Vagina (tissue), 2 donors: ENCODE results near the gene RABGGTA. TPM values are rescaled to one million over a fixed set of nuclear protein-coding genes. Genes with fewer than 3 reads are reported as not detected.

Experiments used
- DNase-seq, 2 donors: peaks; one replicate each; pipeline ENCODE4 v3.0.0-alpha.2; 2017; ENCODE audit errors: extremely low spot score in 2 of 2
- H3K27ac ChIP-seq: fragments of 200-600 bp; sonication (generic); one replicate; pipeline ENCODE4 v1.5.1; 2019
- H3K27me3 ChIP-seq: fragments of 200-600 bp; sonication (generic); one replicate; pipeline ENCODE4 v1.5.1; 2019
- H3K36me3 ChIP-seq, 2 donors: fragments of 200-600 bp; sonication (generic); one replicate each; pipeline ENCODE4 v1.5.1; 2017 to 2019
- H3K4me1 ChIP-seq: fragments of 200-600 bp; sonication (generic); one replicate; pipeline ENCODE4 v1.5.1; 2019
- H3K4me3 ChIP-seq, 2 donors: fragments of 200-600 bp; sonication (generic); 1 replicate in 1 of 2; 2 replicates in 1 of 2; pipeline ENCODE4 v1.5.1; 2016 to 2019
- H3K9me3 ChIP-seq: fragments of 200-600 bp; sonication (generic); one replicate; pipeline ENCODE4 v1.5.1; 2019
- CTCF ChIP-seq, 3 experiments: fragments of 450-650 bp in 2 of 3; fragments of 200-600 bp in 1 of 3; sonication (generic) in 1 of 3; IDR thresholded peaks; one replicate each; pipeline ENCODE4 v1.5.1; 2017 to 2019; ENCODE audit warnings: antibody characterized with exemption in 3 of 3, mild to moderate bottlenecking in 2 of 3, moderate library complexity in 2 of 3
- POLR2A ChIP-seq, 2 donors: fragments of 450-650 bp; IDR thresholded peaks; one replicate each; pipeline ENCODE4 v1.6.1; 2017; ENCODE audit warnings: antibody characterized with exemption in 2 of 2, mild to moderate bottlenecking in 2 of 2, moderate library complexity in 2 of 2
- POLR2AphosphoS5 ChIP-seq, 2 donors: sonication (generic); formaldehyde crosslinking; IDR thresholded peaks; one replicate each; pipeline ENCODE4 v1.9.0; 2017; ENCODE audit warnings: antibody characterized with exemption in 2 of 2, mild to moderate bottlenecking in 2 of 2, low read depth in 1 of 2; ENCODE audit not compliant: insufficient read depth in 1 of 2
- intact Hi-C: fragments of 100-400 bp; cut with DNase I; formaldehyde crosslinking; loops from one replicate; pipeline ENCODE4 v1.15.1; 2023
- total RNA-seq: library from RNA; depleted of rRNA; stranded (reverse); fragments of >200 nt; gene quantifications from one replicate; pipeline ENCODE4 v1.2.3, GENCODE V29; 2016

Gene RABGGTA
- total RNA-seq, 1 donor from 2014 or later: 43.5 TPM

GRCh38 chr14:24282736-24283135 is 11.3 kb upstream of the RABGGTA start:
- Histone ChIP-seq H3K27ac (no peak overlapping the region), H3K36me3 (no peaks in the 10 kb centered on the region), H3K9me3 (no peaks in the 10 kb centered on the region), H3K27me3 (no peaks in the 10 kb centered on the region), H3K4me3 (no peak overlapping the region), H3K4me1 (peaks cover 13% of the 10 kb centered on the region)
- no peak for TF ChIP-seq CTCF (IDR thresholded peaks at IDR 0.05)
- no peak for TF ChIP-seq POLR2AphosphoS5 (IDR thresholded peaks at IDR 0.05; ENCODE audit: insufficient read depth in 1 of 2, low read depth in 1 of 2)
- no peak for TF ChIP-seq POLR2A (IDR thresholded peaks at IDR 0.05)
- no peak for DNase-seq
- intact Hi-C loops: no loop called here

- no peak for TF ChIP-seq POLR2AphosphoS5 (IDR thresholded peaks at IDR 0.05; ENCODE audit: insufficient read depth in 1 of 2, low read depth in 1 of 2)
- TF ChIP-seq POLR2A (IDR thresholded peaks at IDR 0.05): no peak
- TF ChIP-seq CTCF (IDR thresholded peaks at IDR 0.05): no peak
- Histone ChIP-seq H3K4me3 (no peak overlapping the region), H3K4me1 (peaks cover 13% of the 10 kb centered on the region), H3K36me3 (no peaks in the 10 kb centered on the region), H3K9me3 (no peaks in the 10 kb centered on the region), H3K27ac (no peak overlapping the region), H3K27me3 (no peaks in the 10 kb centered on the region)
- intact Hi-C loops: no loop called here
- no peak for DNase-seq
Measured at GRCh38 chr14:24281636-24282035, 10.2 kb upstream of the RABGGTA start.

GRCh38 chr14:24280797-24281460 is 9.5 kb upstream of the RABGGTA start:
- peaks cover 10% of the 10 kb centered on the region for H3K4me1 ChIP-seq

GRCh38 chr14:24279301-24280186 is 8.1 kb upstream of the RABGGTA start:
- TF ChIP-seq POLR2AphosphoS5 (IDR thresholded peaks at IDR 0.05; ENCODE audit: insufficient read depth in 1 of 2, low read depth in 1 of 2) (peak in 1 of 2 donors; percentile 17), POLR2A (IDR thresholded peaks at IDR 0.05) (no peak)
- H3K9me3 ChIP-seq: no peaks in the 10 kb centered on the region
- H3K27ac ChIP-seq: peak overlapping the region; percentile 8
- no peaks in the 10 kb centered on the region for H3K27me3 ChIP-seq
- H3K36me3 ChIP-seq: no peaks in the 10 kb centered on the region
- H3K4me3 ChIP-seq: no peak overlapping the region
- peaks cover 6% of the 10 kb centered on the region for H3K4me1 ChIP-seq
- intact Hi-C loops: no loop called here
- no peak for DNase-seq

More at GRCh38 chr14:24280797-24281460, 9.5 kb upstream of the RABGGTA start:
- Histone ChIP-seq H3K9me3 (no peaks in the 10 kb centered on the region), H3K36me3 (no peaks in the 10 kb centered on the region), H3K4me3 (no peak overlapping the region), H3K27me3 (no peaks in the 10 kb centered on the region), H3K27ac (no peak overlapping the region)
- intact Hi-C loops: no loop called here
- no peak for TF ChIP-seq POLR2A (IDR thresholded peaks at IDR 0.05)
- TF ChIP-seq POLR2AphosphoS5 (IDR thresholded peaks at IDR 0.05; ENCODE audit: insufficient read depth in 1 of 2, low read depth in 1 of 2): no peak
- TF ChIP-seq CTCF (IDR thresholded peaks at IDR 0.05): no peak
- DNase-seq: no peak

- DNase-seq: no peak
- H3K4me1 ChIP-seq: peaks cover 6% of the 10 kb centered on the region
- intact Hi-C loops: no loop called here
Measured at GRCh38 chr14:24278424-24278823, 7.0 kb upstream of the RABGGTA start.

More at GRCh38 chr14:24278424-24278823, 7.0 kb upstream of the RABGGTA start:
- no peaks in the 10 kb centered on the region for H3K27me3 ChIP-seq
- peak overlapping the region; percentile 40 for H3K27ac ChIP-seq
- no peaks in the 10 kb centered on the region for H3K36me3 ChIP-seq
- no peak overlapping the region for H3K4me3 ChIP-seq
- TF ChIP-seq POLR2AphosphoS5 (IDR thresholded peaks at IDR 0.05; ENCODE audit: insufficient read depth in 1 of 2, low read depth in 1 of 2) (no peak), CTCF (IDR thresholded peaks at IDR 0.05) (no peak), POLR2A (IDR thresholded peaks at IDR 0.05) (no peak)
- no peaks in the 10 kb centered on the region for H3K9me3 ChIP-seq
